CD14-positive monocyte (primary cell): ENCODE data around the gene CREBZF. TPM values are rescaled to one million over a fixed set of nuclear protein-coding genes. Genes with fewer than 3 reads are reported as not detected.
"Not testable (repeated sequence)": the region's sequence is repeated elsewhere in the genome, so short reads cannot be mapped to it uniquely, and the experiment has no call there.

Experiments used
- DNase-seq, 3 donors: peaks; one replicate each; pipeline ENCODE4 v3.0.0-alpha.2; 2011 to 2022
- H2AFZ ChIP-seq: 2 replicates; pipeline ENCODE4 v1.6.0; 2012; ENCODE audit warnings: mild to moderate bottlenecking, low read depth, low read length, inconsistent platforms; ENCODE audit not compliant: insufficient read depth, poor library complexity, severe bottlenecking
- H3K27ac ChIP-seq, 2 donors: 1 replicate in 1 of 2; 2 replicates in 1 of 2; pipeline ENCODE4 v1.5.1; 2012 to 2013; ENCODE audit warnings: low read length in 2 of 2, control low read depth in 1 of 2, inconsistent platforms in 1 of 2, low read depth in 1 of 2, mild to moderate bottlenecking in 1 of 2
- H3K27me3 ChIP-seq, 2 donors: one replicate each; pipeline versions ENCODE4 v1.6.0 to v1.6.1; 2011 to 2013; ENCODE audit warnings: low read length in 2 of 2; ENCODE audit not compliant: control insufficient read depth in 2 of 2, insufficient read depth in 2 of 2
- H3K36me3 ChIP-seq, 2 donors: replicated peaks in 1 of 2; 1 replicate in 1 of 2; 2 replicates in 1 of 2; pipeline versions ENCODE4 v1.5.1 to v1.6.1; 2012 to 2013; ENCODE audit warnings: low read length in 2 of 2, control low read depth in 1 of 2, inconsistent platforms in 1 of 2, mild to moderate bottlenecking in 1 of 2; ENCODE audit not compliant: insufficient read depth in 2 of 2, control insufficient read depth in 1 of 2
- H3K4me1 ChIP-seq, 2 donors: 1 replicate in 1 of 2; 2 replicates in 1 of 2; pipeline versions ENCODE4 v1.5.1 to v1.6.1; 2012 to 2013; ENCODE audit warnings: low read length in 2 of 2, control low read depth in 1 of 2, inconsistent platforms in 1 of 2, mild to moderate bottlenecking in 1 of 2, moderate library complexity in 1 of 2; ENCODE audit not compliant: insufficient read depth in 2 of 2, control insufficient read depth in 1 of 2
- H3K4me2 ChIP-seq: replicated peaks from 2 replicates; pipeline ENCODE3; 2012; ENCODE audit warnings: low read length, moderate library complexity, mild to moderate bottlenecking; ENCODE audit not compliant: poor library complexity, severe bottlenecking; ENCODE audit errors: extremely low read depth
- H3K4me3 ChIP-seq, 3 experiments: fragments of 200-600 bp in 1 of 3; sonication (generic) in 1 of 3; replicated peaks in 1 of 3; 1 replicate in 2 of 3; 2 replicates in 1 of 3; pipeline ENCODE4 v1.5.1; 2011 to 2013; ENCODE audit warnings: low read length in 3 of 3, mild to moderate bottlenecking in 3 of 3, control low read depth in 2 of 3, low read depth in 2 of 3, inconsistent platforms in 1 of 3, moderate library complexity in 1 of 3
- H3K79me2 ChIP-seq: 2 replicates; pipeline ENCODE4 v1.6.0; 2012; ENCODE audit warnings: mild to moderate bottlenecking, control low read depth, inconsistent platforms, low read length, moderate library complexity; ENCODE audit not compliant: insufficient read depth
- H3K9ac ChIP-seq: 2 replicates; pipeline ENCODE4 v1.6.0; 2017; ENCODE audit warnings: low read length, mild to moderate bottlenecking; ENCODE audit not compliant: insufficient read depth, poor library complexity, severe bottlenecking
- H3K9me3 ChIP-seq, 2 donors: replicated peaks in 1 of 2; 1 replicate in 1 of 2; 2 replicates in 1 of 2; pipeline versions ENCODE4 v1.5.1 to v1.6.1; 2012 to 2013; ENCODE audit warnings: low read length in 2 of 2, control low read depth in 1 of 2; ENCODE audit not compliant: control insufficient read depth in 1 of 2, insufficient read depth in 1 of 2
- H4K20me1 ChIP-seq: 2 replicates; pipeline ENCODE4 v1.6.0; 2012; ENCODE audit warnings: mild to moderate bottlenecking, low read length, control low read depth, moderate library complexity; ENCODE audit not compliant: insufficient read depth
- H3K27ac Mint-ChIP-seq, 7 donors: one replicate each; pipeline ENCODE4 v1.8.0; 2020; ENCODE audit warnings: mild to moderate bottlenecking in 7 of 7, mixed read lengths in 7 of 7, moderate library complexity in 6 of 7, inconsistent platforms in 2 of 7
- H3K27me3 Mint-ChIP-seq, 3 donors: one replicate each; pipeline ENCODE4 v1.8.0; 2021 to 2022; ENCODE audit warnings: low read depth in 3 of 3, mild to moderate bottlenecking in 3 of 3, mixed read lengths in 3 of 3, moderate library complexity in 3 of 3, inconsistent platforms in 1 of 3
- H3K36me3 Mint-ChIP-seq, 2 donors: one replicate each; pipeline ENCODE4 v1.8.0; 2020; ENCODE audit warnings: mixed read lengths in 2 of 2, inconsistent platforms in 1 of 2, mild to moderate bottlenecking in 1 of 2
- H3K4me1 Mint-ChIP-seq: one replicate; pipeline ENCODE4 v1.8.0; 2020; ENCODE audit warnings: mild to moderate bottlenecking, mixed read lengths
- H3K4me3 Mint-ChIP-seq, 2 donors: one replicate each; pipeline ENCODE4 v1.8.0; 2020; ENCODE audit warnings: mild to moderate bottlenecking in 2 of 2, mixed read lengths in 2 of 2, moderate library complexity in 1 of 2
- H3K9me3 Mint-ChIP-seq, 7 donors: one replicate each; pipeline ENCODE4 v1.8.0; 2020 to 2022; ENCODE audit warnings: mixed read lengths in 7 of 7, mild to moderate bottlenecking in 6 of 7, moderate library complexity in 6 of 7, inconsistent platforms in 2 of 7
- CTCF ChIP-seq: fragments of 200-600 bp; IDR thresholded peaks from one replicate; pipeline ENCODE4 v1.8.0; 2022; ENCODE audit warnings: antibody characterized with exemption, mild to moderate bottlenecking
- WGBS: methylation state at CpG from one replicate; pipeline ENCODE4 v1.1.5; 2013; ENCODE audit warnings: missing lambda C conversion rate; ENCODE audit not compliant: insufficient coverage; 5-methylcytosine and 5-hydroxymethylcytosine counted together
- intact Hi-C, 2 donors: fragments of 100-400 bp; cut with micrococcal nuclease; formaldehyde crosslinking; loops; one replicate each; pipeline versions ENCODE4 v1.15.0 to v1.15.1; 2023
- polyA plus RNA-seq, 3 donors: library from polyadenylated mRNA; depleted of rRNA in 1 of 3; unstranded in 2 of 3; stranded (reverse) in 1 of 3; fragments of 300-500 nt in 2 of 3; fragments of >200 nt in 1 of 3; fragmentation: Illumina TruSeq in 2 of 3; gene quantifications; 1 replicate in 2 of 3; 2 replicates in 1 of 3; pipeline ENCODE4 v1.2.3, GENCODE V29; 2012 to 2021

Gene CREBZF
- polyA plus RNA-seq, 3 donors = 3.1 to 35.4 (median 3.9) TPM

- Histone ChIP-seq H3K9me3 (no peaks in the 10 kb centered on the region), H3K4me1 (peaks cover 11 to 21% of the 10 kb centered on the region in 2 donors), H3K27me3 (no peaks in the 10 kb centered on the region), H3K4me2 (no peak overlapping the region), H3K4me3 (no peak overlapping the region), H3K36me3 (peaks cover 49 to 73% of the 10 kb centered on the region in 2 donors), H3K27ac (no peak overlapping the region), H2AFZ (no peak overlapping the region), H3K79me2 (peaks cover 71% of the 10 kb centered on the region), H4K20me1 (peaks cover 65% of the 10 kb centered on the region), H3K9ac (no peak overlapping the region)
- intact Hi-C loops = no loop called here
- H3K4me1 Mint-ChIP-seq = peaks cover 28% of the 10 kb centered on the region
- H3K27ac Mint-ChIP-seq = no peak overlapping the region
- peaks cover 40 to 41% of the 10 kb centered on the region in 2 donors for H3K36me3 Mint-ChIP-seq
- H3K9me3 Mint-ChIP-seq = no peaks in the 10 kb centered on the region
- TF ChIP-seq CTCF = no peak
- no peak for DNase-seq
- no peaks in the 10 kb centered on the region for H3K27me3 Mint-ChIP-seq
- H3K4me3 Mint-ChIP-seq = no peak overlapping the region
- no CpG with 5 or more reads among the region's 1 CpG for WGBS
Measured at GRCh38 chr11:85658180-85658579, 6.7 kb downstream of the CREBZF start.

- no peaks in the 10 kb centered on the region for H3K27me3 ChIP-seq
- H3K36me3 ChIP-seq = peaks cover 53 to 76% of the 10 kb centered on the region in 2 donors
- H3K4me1 ChIP-seq = peaks cover 3 to 8% of the 10 kb centered on the region in 2 donors
- no peak overlapping the region for H3K4me2 ChIP-seq
- Mint-ChIP-seq H3K27me3 (no peaks in the 10 kb centered on the region), H3K9me3 (no peaks in the 10 kb centered on the region), H3K27ac (no peak overlapping the region), H3K4me3 (no peak overlapping the region), H3K4me1 (peaks cover 24% of the 10 kb centered on the region), H3K36me3 (peaks cover 44 to 49% of the 10 kb centered on the region in 2 donors)
- no peaks in the 10 kb centered on the region for H3K9me3 ChIP-seq
- no peak overlapping the region for H3K4me3 ChIP-seq
- H3K27ac ChIP-seq = no peak overlapping the region
- no peak for TF ChIP-seq CTCF
- no CpG with 5 or more reads among the region's 1 CpG for WGBS
- H4K20me1 ChIP-seq = peaks cover 51% of the 10 kb centered on the region
- intact Hi-C loops = no loop called here
- no peak overlapping the region for H2AFZ ChIP-seq
- DNase-seq = no peak
- H3K79me2 ChIP-seq = peaks cover 57% of the 10 kb centered on the region
- no peak overlapping the region for H3K9ac ChIP-seq
Measured at GRCh38 chr11:85656777-85657176, 8.2 kb downstream of the CREBZF start.

GRCh38 chr11:85654343-85654742 lies 10.6 kb downstream of the CREBZF start:
- H3K79me2 ChIP-seq = peaks cover 45% of the 10 kb centered on the region
- peaks cover 29 to 39% of the 10 kb centered on the region in 2 donors for H3K36me3 Mint-ChIP-seq
- no CpG with 5 or more reads among the region's 4 CpGs for WGBS

More at GRCh38 chr11:85654343-85654742, 10.6 kb downstream of the CREBZF start:
- H3K27ac ChIP-seq, H3K9ac ChIP-seq, DNase-seq, intact Hi-C loops, H3K9me3 ChIP-seq, H3K4me3 Mint-ChIP-seq, H3K9me3 Mint-ChIP-seq, H3K27me3 ChIP-seq, H3K4me1 ChIP-seq, H3K27me3 Mint-ChIP-seq, H3K4me2 ChIP-seq, H3K4me3 ChIP-seq, H2AFZ ChIP-seq: not testable (repeated sequence)
- H3K4me1 Mint-ChIP-seq = peaks cover 12% of the 10 kb centered on the region
- peak overlapping the region in 1 of 7 donors; percentile 6 for H3K27ac Mint-ChIP-seq
- Histone ChIP-seq H3K36me3 (peaks cover 46 to 66% of the 10 kb centered on the region in 2 donors), H4K20me1 (peaks cover 30% of the 10 kb centered on the region)
